GM12865 (cell line): Measurements from ENCODE around the gene CBL.
"Not testable (repeated sequence)": the region's sequence is repeated elsewhere in the genome, so short reads cannot be mapped to it uniquely, and the experiment has no call there.

ENCODE experiments used
- DNase-seq: peaks from one replicate; pipeline ENCODE4 v3.0.0; 2010; ENCODE audit warnings: low read depth
- H3K4me3 ChIP-seq: 2 replicates; pipeline ENCODE4 v1.5.1; 2011; ENCODE audit warnings: mild to moderate bottlenecking, low read depth, low read length, control low read depth
- TF ChIP-seq, protein P1 (sequence below): IDR thresholded peaks from 2 replicates; pipeline ENCODE4 v1.5.1; 2011; ENCODE audit warnings: low read length, control low read depth, low read depth, inconsistent platforms; ENCODE audit not compliant: insufficient read depth; ENCODE audit errors: missing control alignments

CBL gene

DNA sequence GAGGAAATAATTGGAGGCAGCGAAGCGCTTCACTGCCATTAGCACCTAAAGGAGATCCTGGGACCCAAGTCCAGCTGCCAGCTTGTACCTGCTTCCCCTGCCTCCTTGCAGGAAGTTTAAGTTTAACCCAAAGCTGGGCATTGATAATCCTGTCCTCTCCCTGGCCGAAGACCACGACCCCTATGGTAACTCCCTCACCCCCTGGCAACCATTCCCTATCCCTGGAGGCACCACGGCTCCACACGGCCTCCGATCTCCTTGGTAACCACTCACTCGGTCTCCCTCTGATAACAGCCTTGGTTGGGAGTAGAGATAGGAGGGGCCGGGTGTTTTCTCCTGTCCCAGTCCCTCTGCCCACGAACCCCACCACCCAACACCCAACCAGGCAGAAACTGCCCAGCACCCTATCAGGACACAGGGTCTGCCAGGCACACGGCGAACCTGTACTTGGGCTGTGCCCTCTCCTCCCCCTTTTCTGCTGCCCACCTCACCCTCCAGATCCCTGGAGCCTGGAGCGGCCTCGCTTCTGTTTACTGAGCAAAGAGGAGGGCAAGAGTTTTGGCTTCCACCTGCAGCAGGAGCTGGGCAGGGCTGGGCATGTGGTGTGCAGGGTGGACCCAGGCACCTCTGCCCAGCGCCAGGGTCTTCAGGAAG is 20.0 kb upstream of the CBL start:
- H3K4me3 ChIP-seq, result no peak overlapping the region
- TF ChIP-seq, protein P1, sequence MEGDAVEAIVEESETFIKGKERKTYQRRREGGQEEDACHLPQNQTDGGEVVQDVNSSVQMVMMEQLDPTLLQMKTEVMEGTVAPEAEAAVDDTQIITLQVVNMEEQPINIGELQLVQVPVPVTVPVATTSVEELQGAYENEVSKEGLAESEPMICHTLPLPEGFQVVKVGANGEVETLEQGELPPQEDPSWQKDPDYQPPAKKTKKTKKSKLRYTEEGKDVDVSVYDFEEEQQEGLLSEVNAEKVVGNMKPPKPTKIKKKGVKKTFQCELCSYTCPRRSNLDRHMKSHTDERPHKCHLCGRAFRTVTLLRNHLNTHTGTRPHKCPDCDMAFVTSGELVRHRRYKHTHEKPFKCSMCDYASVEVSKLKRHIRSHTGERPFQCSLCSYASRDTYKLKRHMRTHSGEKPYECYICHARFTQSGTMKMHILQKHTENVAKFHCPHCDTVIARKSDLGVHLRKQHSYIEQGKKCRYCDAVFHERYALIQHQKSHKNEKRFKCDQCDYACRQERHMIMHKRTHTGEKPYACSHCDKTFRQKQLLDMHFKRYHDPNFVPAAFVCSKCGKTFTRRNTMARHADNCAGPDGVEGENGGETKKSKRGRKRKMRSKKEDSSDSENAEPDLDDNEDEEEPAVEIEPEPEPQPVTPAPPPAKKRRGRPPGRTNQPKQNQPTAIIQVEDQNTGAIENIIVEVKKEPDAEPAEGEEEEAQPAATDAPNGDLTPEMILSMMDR, result no peak
- DNase-seq, result no peak

DNA sequence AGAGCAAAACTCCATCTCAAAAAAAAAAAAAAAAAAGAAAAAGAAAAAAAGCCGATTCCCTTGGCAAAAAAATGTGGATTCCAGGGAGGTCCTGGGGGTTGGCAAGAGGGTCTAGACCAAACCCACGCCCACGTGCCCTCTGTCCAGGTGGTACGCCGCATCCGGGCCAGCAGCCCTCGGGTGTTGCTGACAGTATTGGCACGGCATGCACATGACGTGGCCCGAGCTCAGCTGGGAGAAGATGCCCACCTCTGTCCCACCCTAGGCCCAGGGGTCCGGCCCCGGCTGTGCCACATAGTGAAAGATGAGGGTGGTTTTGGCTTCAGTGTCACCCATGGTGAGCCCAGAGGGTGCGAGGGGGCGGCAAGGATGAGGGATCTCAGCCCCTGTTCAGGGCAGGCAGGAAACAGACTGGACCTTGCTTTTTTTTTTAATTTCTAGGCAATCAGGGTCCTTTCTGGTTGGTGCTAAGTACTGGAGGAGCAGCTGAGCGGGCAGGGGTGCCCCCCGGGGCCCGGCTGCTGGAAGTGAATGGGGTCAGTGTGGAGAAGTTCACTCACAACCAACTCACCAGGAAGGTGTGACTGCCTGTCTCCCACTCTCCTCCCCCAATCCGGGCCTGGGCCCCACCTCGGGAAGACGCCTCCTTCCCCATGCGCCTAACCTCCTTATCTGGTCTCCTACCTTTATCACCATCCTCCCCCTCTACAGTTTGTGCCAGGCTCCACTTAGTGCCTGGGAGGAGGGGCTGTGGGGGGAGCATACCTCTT is 18.8 kb upstream of the CBL start:
- TF ChIP-seq, protein P1, result no peak
- no peak for DNase-seq
- H3K4me3 ChIP-seq, result no peak overlapping the region

DNA sequence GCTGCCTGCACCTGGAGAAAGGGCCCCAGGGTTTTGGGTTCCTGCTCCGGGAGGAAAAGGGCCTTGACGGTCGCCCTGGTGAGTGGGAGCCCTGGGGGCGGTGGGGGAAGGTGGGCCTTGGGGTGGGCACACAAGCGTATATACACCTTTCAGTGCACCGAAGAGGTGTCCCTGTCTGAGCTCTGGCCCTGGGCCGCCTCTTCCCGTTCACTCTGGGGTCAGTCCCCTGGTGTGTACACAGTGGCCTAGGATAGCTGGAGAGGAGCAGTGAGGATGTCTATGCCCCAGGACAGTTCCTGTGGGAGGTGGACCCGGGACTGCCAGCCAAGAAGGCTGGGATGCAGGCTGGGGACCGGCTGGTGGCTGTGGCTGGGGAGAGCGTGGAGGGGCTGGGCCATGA is 18.1 kb upstream of the CBL start:
- no peak overlapping the region for H3K4me3 ChIP-seq
- DNase-seq, result no peak
- TF ChIP-seq, protein P1, result no peak

DNA sequence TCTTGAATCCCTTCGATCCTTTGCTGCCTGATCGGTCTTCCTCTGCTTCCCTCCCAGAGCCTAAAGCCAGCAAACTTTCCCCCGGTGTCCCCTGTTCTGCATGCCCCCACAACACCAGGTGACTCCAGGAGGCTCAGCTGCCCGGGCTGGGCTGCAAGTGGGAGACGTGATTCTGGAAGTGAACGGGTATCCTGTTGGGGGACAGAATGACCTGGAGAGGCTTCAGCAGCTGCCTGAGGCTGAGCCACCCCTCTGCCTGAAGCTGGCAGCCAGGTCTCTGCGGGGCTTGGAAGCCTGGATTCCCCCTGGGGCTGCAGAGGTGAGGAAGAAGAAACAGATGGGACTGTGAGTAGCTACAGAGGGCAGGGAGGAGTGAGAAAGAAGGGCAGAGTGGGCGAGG is 17.3 kb upstream of the CBL start:
- H3K4me3 ChIP-seq, result no peak overlapping the region
- TF ChIP-seq, protein P1, result no peak
- no peak for DNase-seq

DNA sequence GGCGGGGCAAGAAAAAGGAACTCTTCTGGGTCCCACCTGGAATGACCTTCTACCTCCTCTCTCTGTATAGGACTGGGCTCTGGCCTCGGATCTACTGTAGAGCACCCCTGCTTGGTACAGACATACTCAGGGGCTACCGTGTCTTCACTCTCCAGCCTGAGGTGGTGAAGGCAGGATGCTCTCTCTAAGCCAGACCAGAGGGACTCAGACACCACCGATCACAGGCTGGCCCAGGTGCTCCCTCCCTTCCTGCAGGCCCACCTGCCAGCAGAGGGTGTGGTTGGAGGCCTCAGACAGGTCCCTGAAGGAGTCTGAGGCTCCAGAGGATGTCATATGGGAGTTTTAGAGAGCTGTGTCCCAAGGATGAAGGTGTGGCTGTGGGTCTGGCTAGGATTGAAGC is 16.7 kb upstream of the CBL start:
- TF ChIP-seq, protein P1, result no peak
- DNase-seq, result no peak
- no peak overlapping the region for H3K4me3 ChIP-seq

DNA sequence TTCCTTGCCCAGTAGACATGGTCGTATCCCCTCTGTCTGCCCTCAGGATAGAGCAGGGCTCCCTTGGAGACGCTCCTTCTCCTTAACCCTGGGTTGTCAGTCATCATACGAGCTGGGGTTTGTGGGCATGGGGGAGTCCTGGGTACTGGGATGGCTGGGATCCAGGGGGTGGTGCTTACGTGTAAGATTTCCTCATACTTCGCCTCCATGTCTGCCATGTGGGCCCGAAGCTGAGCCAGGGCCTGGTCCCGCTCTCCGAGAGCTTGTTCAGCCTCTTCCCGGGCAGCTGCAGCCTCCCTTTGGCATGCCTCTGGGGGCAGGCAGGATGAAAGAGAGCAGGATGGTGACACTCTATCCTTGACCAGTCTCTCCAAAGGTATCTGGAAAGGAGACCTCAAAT is 15.6 kb upstream of the CBL start:
- TF ChIP-seq, protein P1, result no peak
- H3K4me3 ChIP-seq, result no peak overlapping the region

DNA sequence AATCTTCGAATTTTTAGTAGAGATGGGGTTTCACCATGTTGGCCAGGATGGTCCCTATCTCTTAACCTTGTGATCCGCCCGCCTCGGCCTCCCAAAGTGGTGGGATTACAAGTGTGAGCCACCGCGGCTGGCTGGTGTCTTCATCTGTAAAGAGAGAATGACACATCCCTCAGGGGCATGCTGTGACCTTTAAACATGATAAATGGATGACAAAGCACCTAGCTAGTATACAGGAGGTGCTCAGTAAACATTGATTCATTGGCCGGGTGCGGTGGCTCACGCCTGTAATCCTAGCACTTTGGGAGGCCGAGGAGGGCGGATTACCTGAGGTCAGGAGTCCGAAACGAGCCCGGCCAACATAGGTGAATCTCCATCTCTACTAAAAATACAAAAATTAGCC is 14.9 kb upstream of the CBL start:
- H3K4me3 ChIP-seq, DNase-seq: not testable (repeated sequence)

More for the DNA sequence above, 15.6 kb upstream of the CBL start:
- no peak for DNase-seq
